KOPT-K1 (cell line): ENCODE data around the gene HECTD1.
"Not testable (repeated sequence)": the region's sequence is repeated elsewhere in the genome, so short reads cannot be mapped to it uniquely, and the experiment has no call there.

Experiments
- H3K27ac ChIP-seq: fragments of 200-600 bp; sonication (generic); 2 replicates; pipeline ENCODE4 v1.5.1; 2016; ENCODE audit warnings: antibody characterized with exemption, mild to moderate bottlenecking, low read depth, low read length; ENCODE audit not compliant: poor library complexity, severe bottlenecking
- H3K36me3 ChIP-seq: fragments of 200-600 bp; sonication (generic); 2 replicates; pipeline ENCODE4 v1.5.1; 2017; ENCODE audit warnings: antibody characterized with exemption, mild to moderate bottlenecking, low read length, moderate library complexity; ENCODE audit not compliant: insufficient read depth
- H3K9me3 ChIP-seq: fragments of 200-600 bp; sonication (generic); 2 replicates; pipeline ENCODE4 v1.5.1; 2017; ENCODE audit warnings: antibody characterized with exemption, low read length, mild to moderate bottlenecking; ENCODE audit not compliant: insufficient read depth, poor library complexity, severe bottlenecking

Gene HECTD1

GRCh38 chr14:31232081-31232480, 24.5 kb upstream of the HECTD1 start:
- no peaks in the 10 kb centered on the region for H3K9me3 ChIP-seq
- H3K36me3 ChIP-seq = no peaks in the 10 kb centered on the region
- no peak overlapping the region for H3K27ac ChIP-seq

- not testable (repeated sequence) for H3K36me3 ChIP-seq, H3K9me3 ChIP-seq, H3K27ac ChIP-seq
Measured at GRCh38 chr14:31231272-31231671, 23.7 kb upstream of the HECTD1 start.

- Histone ChIP-seq H3K36me3 (no peaks in the 10 kb centered on the region), H3K9me3 (no peaks in the 10 kb centered on the region), H3K27ac (no peak overlapping the region)
Measured at GRCh38 chr14:31230573-31230958, 23.0 kb upstream of the HECTD1 start.

- no peaks in the 10 kb centered on the region for H3K36me3 ChIP-seq
- no peaks in the 10 kb centered on the region for H3K9me3 ChIP-seq
- no peak overlapping the region for H3K27ac ChIP-seq
Measured at GRCh38 chr14:31229638-31230572, 22.3 kb upstream of the HECTD1 start.

- no peaks in the 10 kb centered on the region for H3K9me3 ChIP-seq
- H3K27ac ChIP-seq = no peak overlapping the region
- no peaks in the 10 kb centered on the region for H3K36me3 ChIP-seq
Measured at GRCh38 chr14:31229009-31229408, 21.4 kb upstream of the HECTD1 start.

- Histone ChIP-seq H3K9me3 (no peaks in the 10 kb centered on the region), H3K27ac (no peak overlapping the region), H3K36me3 (no peaks in the 10 kb centered on the region)
Measured at GRCh38 chr14:31228533-31228932, 20.9 kb upstream of the HECTD1 start.

GRCh38 chr14:31224808-31225207, 17.2 kb upstream of the HECTD1 start:
- no peaks in the 10 kb centered on the region for H3K9me3 ChIP-seq

GRCh38 chr14:31223331-31223730, 15.7 kb upstream of the HECTD1 start:
- Histone ChIP-seq H3K9me3 (no peaks in the 10 kb centered on the region), H3K27ac (no peak overlapping the region), H3K36me3 (no peaks in the 10 kb centered on the region)

More at GRCh38 chr14:31224808-31225207, 17.2 kb upstream of the HECTD1 start:
- Histone ChIP-seq H3K27ac (no peak overlapping the region), H3K36me3 (no peaks in the 10 kb centered on the region)

GRCh38 chr14:31222834-31223233, 15.2 kb upstream of the HECTD1 start:
- Histone ChIP-seq H3K27ac (no peak overlapping the region), H3K36me3 (no peaks in the 10 kb centered on the region), H3K9me3 (no peaks in the 10 kb centered on the region)

GRCh38 chr14:31221266-31221665, 13.7 kb upstream of the HECTD1 start:
- Histone ChIP-seq H3K9me3 (no peaks in the 10 kb centered on the region), H3K27ac (no peak overlapping the region), H3K36me3 (no peaks in the 10 kb centered on the region)

GRCh38 chr14:31219169-31219568, 11.6 kb upstream of the HECTD1 start:
- Histone ChIP-seq H3K9me3 (no peaks in the 10 kb centered on the region), H3K27ac (no peak overlapping the region), H3K36me3 (no peaks in the 10 kb centered on the region)

- H3K9me3 ChIP-seq = no peaks in the 10 kb centered on the region
- H3K36me3 ChIP-seq = no peaks in the 10 kb centered on the region
- no peak overlapping the region for H3K27ac ChIP-seq
Measured at GRCh38 chr14:31216359-31216758, 8.8 kb upstream of the HECTD1 start.

- H3K9me3 ChIP-seq = no peaks in the 10 kb centered on the region
- H3K36me3 ChIP-seq = no peaks in the 10 kb centered on the region
- H3K27ac ChIP-seq = no peak overlapping the region
Measured at GRCh38 chr14:31212893-31213292, 5.3 kb upstream of the HECTD1 start.

- Histone ChIP-seq H3K9me3 (no peaks in the 10 kb centered on the region), H3K36me3 (no peaks in the 10 kb centered on the region), H3K27ac (no peak overlapping the region)
Measured at GRCh38 chr14:31209605-31210004, 2.0 kb upstream of the HECTD1 start.

GRCh38 chr14:31208546-31209424, 1.2 kb upstream of the HECTD1 start:
- H3K27ac ChIP-seq = peak overlapping the region; percentile 92
- peaks cover 6% of the 10 kb centered on the region for H3K36me3 ChIP-seq
- H3K9me3 ChIP-seq = no peaks in the 10 kb centered on the region
